BJ (cell line): Measurements from ENCODE around the gene ROBO3. TPM values are rescaled to one million over a fixed set of nuclear protein-coding genes. Genes with fewer than 3 reads are reported as not detected.

Experiments used
- CTCF ChIA-PET: fragments of 350-600 bp; formaldehyde crosslinking; extraction: SDS; loops from one replicate; lab custom pipeline; 2021; ENCODE audit warnings: antibody characterized with exemption, inconsistent platforms; lab: Yijun Ruan, JAX
- POLR2A ChIA-PET: fragments of 300-600 bp; sonication (Branson Sonifier 250); formaldehyde crosslinking; extraction: SDS; loops from one replicate; lab custom pipeline; 2021; ENCODE audit warnings: antibody characterized with exemption; lab: Charles Lee
- DNase-seq: peaks from one replicate; pipeline ENCODE4 v3.0.0-alpha.2; 2011; ENCODE audit warnings: low read depth
- H3K27me3 ChIP-seq: 2 replicates; pipeline ENCODE4 v1.6.0; 2011; ENCODE audit warnings: low read length; ENCODE audit not compliant: control insufficient read depth, insufficient read depth
- H3K36me3 ChIP-seq: 2 replicates; pipeline ENCODE4 v1.5.1; 2011; ENCODE audit warnings: low read length; ENCODE audit not compliant: control insufficient read depth, insufficient read depth
- H3K4me3 ChIP-seq: 2 replicates; pipeline ENCODE4 v1.5.1; 2011; ENCODE audit warnings: low read depth, mild to moderate bottlenecking, control low read depth, low read length
- CTCF ChIP-seq: IDR thresholded peaks from 2 replicates; pipeline ENCODE4 v1.5.1; 2011; ENCODE audit warnings: low read depth, mild to moderate bottlenecking, control low read depth, inconsistent platforms, low read length, moderate library complexity; ENCODE audit not compliant: insufficient read depth
- polyA plus RNA-seq: library from polyadenylated mRNA; depleted of rRNA; stranded (reverse); fragments of >200 nt; gene quantifications from 2 replicates; pipeline ENCODE4 v1.2.3, GENCODE V29; 2011

ROBO3 gene
- polyA plus RNA-seq, 1 experiment, result 27.8 TPM

- H3K4me3 ChIP-seq, result no peak overlapping the region
- no peak for TF ChIP-seq CTCF
- ChIA-PET CTCF (no interaction called here), POLR2A (no interaction called here)
- DNase-seq, result no peak
- peaks cover 7% of the 10 kb centered on the region for H3K27me3 ChIP-seq
- H3K36me3 ChIP-seq, result no peaks in the 10 kb centered on the region
Observed at GRCh38 chr11:124825876-124826275, 39.4 kb upstream of the ROBO3 start.

- ChIA-PET CTCF (interaction anchor here (1.0 to 1.1 kb wide), 2 partner anchors 66 to 160 kb away, joined by 3 read pairs; no protein-coding TSS in a partner anchor), POLR2A (no interaction called here)
- Histone ChIP-seq H3K27me3 (peaks cover 3% of the 10 kb centered on the region; the same call in 1 of the 2 replicates), H3K36me3 (no peaks in the 10 kb centered on the region), H3K4me3 (no peak overlapping the region)
- no peak for DNase-seq
- no peak for TF ChIP-seq CTCF
Observed at GRCh38 chr11:124829986-124830385, 35.2 kb upstream of the ROBO3 start.

GRCh38 chr11:124830749-124831148, 34.5 kb upstream of the ROBO3 start:
- no peak for DNase-seq
- Histone ChIP-seq H3K27me3 (peaks cover 3% of the 10 kb centered on the region), H3K36me3 (no peaks in the 10 kb centered on the region), H3K4me3 (no peak overlapping the region)
- ChIA-PET CTCF (interaction anchor here (1.0 to 1.1 kb wide), 2 partner anchors 67 to 161 kb away, joined by 3 read pairs; no protein-coding TSS in a partner anchor), POLR2A (no interaction called here)
- no peak for TF ChIP-seq CTCF

GRCh38 chr11:124831897-124832296, 33.3 kb upstream of the ROBO3 start:
- Histone ChIP-seq H3K27me3 (peaks cover 3% of the 10 kb centered on the region), H3K4me3 (no peak overlapping the region), H3K36me3 (no peaks in the 10 kb centered on the region)
- TF ChIP-seq CTCF, result no peak
- POLR2A ChIA-PET, result no interaction called here
- CTCF ChIA-PET, result interaction anchor here (1.1 to 2.9 kb wide), 2 partner anchors 18 to 162 kb away, joined by 6 to 17 read pairs; no protein-coding TSS in a partner anchor
- DNase-seq, result no peak

- ChIA-PET CTCF (interaction anchor here (0.6 to 2.9 kb wide), 6 partner anchors 8 to 191 kb away, joined by 3 to 17 read pairs (median 4); no protein-coding TSS in a partner anchor), POLR2A (no interaction called here)
- Histone ChIP-seq H3K4me3 (no peak overlapping the region), H3K27me3 (peaks cover 3% of the 10 kb centered on the region), H3K36me3 (no peaks in the 10 kb centered on the region)
- DNase-seq, result no peak
- TF ChIP-seq CTCF, result no peak
Observed at GRCh38 chr11:124832571-124832970, 32.7 kb upstream of the ROBO3 start.
